PC-3 (cell line): ENCODE data around the gene EPC1.

Source experiments
- EZH2 ChIP-seq: fragments of 300-600 bp; sonication (generic); IDR thresholded peaks from one replicate; pipeline ENCODE4 v1.6.1; 2017; ENCODE audit warnings: antibody characterized with exemption, mild to moderate bottlenecking, low read length; ENCODE audit not compliant: unreplicated experiment
- TF ChIP-seq, protein P1 (sequence below): fragments of 300-600 bp; sonication (generic); conservative IDR thresholded peaks from 2 replicates; pipeline ENCODE4 v1.5.1; 2017; ENCODE audit warnings: antibody characterized with exemption, low read depth, mild to moderate bottlenecking, low read length

DNA sequence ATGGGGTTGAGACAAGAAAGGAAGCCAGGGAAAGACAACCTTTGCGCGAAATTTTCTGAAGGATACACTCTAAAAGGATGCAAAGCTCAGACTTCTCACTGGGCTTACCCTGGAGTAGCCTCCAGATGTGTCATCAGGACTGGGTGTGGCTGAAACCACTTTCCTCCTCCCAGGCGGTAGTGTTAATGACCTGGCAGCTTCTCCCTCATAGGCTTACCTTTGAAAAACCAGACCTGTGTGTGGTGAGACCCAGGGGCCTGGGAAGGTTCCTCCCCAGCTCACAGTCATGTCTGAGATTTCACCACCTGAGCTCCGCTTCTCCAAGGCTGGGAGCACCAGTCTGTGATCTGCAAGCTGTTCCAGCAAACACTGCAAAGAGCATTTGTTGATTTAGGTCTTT, 93.7 kb downstream of the EPC1 start:
- TF ChIP-seq, protein P1, sequence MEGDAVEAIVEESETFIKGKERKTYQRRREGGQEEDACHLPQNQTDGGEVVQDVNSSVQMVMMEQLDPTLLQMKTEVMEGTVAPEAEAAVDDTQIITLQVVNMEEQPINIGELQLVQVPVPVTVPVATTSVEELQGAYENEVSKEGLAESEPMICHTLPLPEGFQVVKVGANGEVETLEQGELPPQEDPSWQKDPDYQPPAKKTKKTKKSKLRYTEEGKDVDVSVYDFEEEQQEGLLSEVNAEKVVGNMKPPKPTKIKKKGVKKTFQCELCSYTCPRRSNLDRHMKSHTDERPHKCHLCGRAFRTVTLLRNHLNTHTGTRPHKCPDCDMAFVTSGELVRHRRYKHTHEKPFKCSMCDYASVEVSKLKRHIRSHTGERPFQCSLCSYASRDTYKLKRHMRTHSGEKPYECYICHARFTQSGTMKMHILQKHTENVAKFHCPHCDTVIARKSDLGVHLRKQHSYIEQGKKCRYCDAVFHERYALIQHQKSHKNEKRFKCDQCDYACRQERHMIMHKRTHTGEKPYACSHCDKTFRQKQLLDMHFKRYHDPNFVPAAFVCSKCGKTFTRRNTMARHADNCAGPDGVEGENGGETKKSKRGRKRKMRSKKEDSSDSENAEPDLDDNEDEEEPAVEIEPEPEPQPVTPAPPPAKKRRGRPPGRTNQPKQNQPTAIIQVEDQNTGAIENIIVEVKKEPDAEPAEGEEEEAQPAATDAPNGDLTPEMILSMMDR = no peak
- TF ChIP-seq EZH2 = no peak
